Measurements from ENCODE around the gene CARM1.
"Not testable (repeated sequence)": the region's sequence is repeated elsewhere in the genome, so short reads cannot be mapped to it uniquely, and the experiment has no call there.

Gene CARM1

DNA sequence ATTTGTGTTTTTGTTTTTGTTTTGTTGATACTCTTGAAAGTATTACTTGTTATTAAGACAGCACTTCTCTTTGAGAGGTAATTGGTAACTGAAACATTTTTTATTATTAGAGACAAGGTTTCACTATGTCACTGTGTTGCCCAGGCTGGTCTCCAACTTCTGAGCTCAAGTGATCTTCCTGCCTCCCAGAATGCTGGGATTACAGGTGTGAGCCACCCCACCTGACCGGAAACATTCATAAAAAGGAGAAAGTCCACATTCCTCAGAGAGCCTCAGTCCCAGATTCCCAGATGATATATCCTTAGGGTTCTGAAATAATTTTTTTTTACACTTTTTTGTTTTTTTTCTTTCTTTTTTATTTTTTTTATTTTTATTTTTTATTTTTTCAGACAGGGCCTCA, 2.7 kb downstream of the CARM1 start:
- TF ChIP-seq, protein P1, sequence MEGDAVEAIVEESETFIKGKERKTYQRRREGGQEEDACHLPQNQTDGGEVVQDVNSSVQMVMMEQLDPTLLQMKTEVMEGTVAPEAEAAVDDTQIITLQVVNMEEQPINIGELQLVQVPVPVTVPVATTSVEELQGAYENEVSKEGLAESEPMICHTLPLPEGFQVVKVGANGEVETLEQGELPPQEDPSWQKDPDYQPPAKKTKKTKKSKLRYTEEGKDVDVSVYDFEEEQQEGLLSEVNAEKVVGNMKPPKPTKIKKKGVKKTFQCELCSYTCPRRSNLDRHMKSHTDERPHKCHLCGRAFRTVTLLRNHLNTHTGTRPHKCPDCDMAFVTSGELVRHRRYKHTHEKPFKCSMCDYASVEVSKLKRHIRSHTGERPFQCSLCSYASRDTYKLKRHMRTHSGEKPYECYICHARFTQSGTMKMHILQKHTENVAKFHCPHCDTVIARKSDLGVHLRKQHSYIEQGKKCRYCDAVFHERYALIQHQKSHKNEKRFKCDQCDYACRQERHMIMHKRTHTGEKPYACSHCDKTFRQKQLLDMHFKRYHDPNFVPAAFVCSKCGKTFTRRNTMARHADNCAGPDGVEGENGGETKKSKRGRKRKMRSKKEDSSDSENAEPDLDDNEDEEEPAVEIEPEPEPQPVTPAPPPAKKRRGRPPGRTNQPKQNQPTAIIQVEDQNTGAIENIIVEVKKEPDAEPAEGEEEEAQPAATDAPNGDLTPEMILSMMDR (IDR thresholded peaks at IDR 0.05; ENCODE audit: poor library complexity, severe bottlenecking), result no peak
- Histone ChIP-seq H3K4me3 (ENCODE audit: severe bottlenecking) (no peak overlapping the region), H3K36me3 (ENCODE audit: low read depth) (peaks cover 4% of the 10 kb centered on the region; the same call in 1 of the 2 replicates), H3K27me3 (ENCODE audit: insufficient read depth, poor library complexity, severe bottlenecking) (no peaks in the 10 kb centered on the region), H3K9me3 (ENCODE audit: severe bottlenecking) (no peaks in the 10 kb centered on the region), H3K4me1 (ENCODE audit: insufficient read depth, poor library complexity, severe bottlenecking) (peaks cover 8% of the 10 kb centered on the region), H3K27ac (ENCODE audit: poor library complexity, severe bottlenecking) (no peak overlapping the region)
- DNase-seq (ENCODE audit: low spot score), result no peak
- no peak for ATAC-seq (ENCODE audit: low read depth)

DNA sequence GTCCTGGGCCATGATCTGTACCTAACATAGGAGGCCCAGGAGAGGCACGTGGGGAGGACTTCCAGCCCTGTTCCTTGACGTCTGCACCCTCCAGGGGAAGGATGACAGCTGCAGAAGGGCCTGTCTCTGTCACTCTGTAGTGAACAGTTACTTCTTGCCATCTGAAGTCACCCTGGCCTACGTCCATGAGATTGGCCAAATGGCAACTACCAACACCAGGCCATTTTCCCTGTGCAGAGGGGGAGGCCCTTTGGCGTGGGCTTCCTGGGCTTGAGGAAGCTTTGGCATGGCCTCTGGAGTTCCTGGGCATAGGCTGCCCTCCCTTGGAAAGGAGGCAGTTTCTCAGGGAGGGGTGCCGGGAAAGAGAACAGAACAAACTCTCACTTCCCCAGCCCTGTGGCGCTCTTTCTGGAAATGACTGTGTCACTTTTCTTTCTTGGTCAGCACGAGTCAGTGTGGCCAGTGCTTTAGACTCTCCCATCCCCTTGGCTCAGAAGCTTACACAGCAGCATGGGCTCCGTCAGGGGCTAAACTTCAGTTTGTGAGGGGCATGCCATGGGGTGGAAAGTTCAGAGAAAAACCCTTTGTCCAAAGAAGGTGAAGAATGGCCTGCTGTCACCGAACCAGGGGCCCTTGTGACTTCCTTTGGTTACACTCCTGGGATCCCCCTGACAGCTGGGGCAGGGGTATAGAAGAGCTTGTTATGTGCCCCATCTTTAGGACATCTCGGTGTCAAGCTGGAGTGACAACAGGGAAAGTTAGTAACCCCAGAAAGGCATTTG, 5.3 kb downstream of the CARM1 start:
- Histone ChIP-seq H3K9me3 (ENCODE audit: severe bottlenecking) (no peaks in the 10 kb centered on the region), H3K27ac (ENCODE audit: poor library complexity, severe bottlenecking) (no peak overlapping the region), H3K4me1 (ENCODE audit: insufficient read depth, poor library complexity, severe bottlenecking) (peaks cover 10% of the 10 kb centered on the region), H3K27me3 (ENCODE audit: insufficient read depth, poor library complexity, severe bottlenecking) (no peaks in the 10 kb centered on the region), H3K4me3 (ENCODE audit: severe bottlenecking) (no peak overlapping the region), H3K36me3 (ENCODE audit: low read depth) (peaks cover 4% of the 10 kb centered on the region; the same call in 1 of the 2 replicates)
- TF ChIP-seq, protein P1 (IDR thresholded peaks at IDR 0.05; ENCODE audit: poor library complexity, severe bottlenecking), result no peak
- no peak for DNase-seq (ENCODE audit: low spot score)
- no peak for ATAC-seq (ENCODE audit: low read depth)

DNA sequence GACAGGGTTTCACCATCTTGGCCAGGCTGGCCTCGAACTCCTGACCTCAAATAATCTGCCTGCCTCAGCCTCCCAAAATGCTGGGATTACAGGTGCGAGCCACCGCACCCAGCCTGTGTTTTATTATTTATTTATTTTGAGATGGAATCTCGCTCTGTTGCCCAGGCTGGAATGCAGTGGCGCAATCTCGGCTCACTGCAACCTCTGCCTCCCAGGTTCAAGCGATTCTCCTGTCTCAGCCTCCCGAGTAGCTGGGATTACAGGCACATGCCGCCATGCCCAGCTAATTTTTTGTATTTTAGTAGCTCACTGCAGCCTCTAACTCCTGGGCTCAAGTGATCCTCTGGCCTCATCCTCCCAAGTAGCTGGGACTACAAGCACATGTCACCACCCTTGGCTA, 6.3 kb downstream of the CARM1 start:
- H3K4me1 ChIP-seq (ENCODE audit: insufficient read depth, poor library complexity, severe bottlenecking); H3K4me3 ChIP-seq (ENCODE audit: severe bottlenecking); H3K36me3 ChIP-seq (ENCODE audit: low read depth); DNase-seq (ENCODE audit: low spot score); H3K9me3 ChIP-seq (ENCODE audit: severe bottlenecking); H3K27me3 ChIP-seq (ENCODE audit: insufficient read depth, poor library complexity, severe bottlenecking); ATAC-seq (ENCODE audit: low read depth): not testable (repeated sequence)
- H3K27ac ChIP-seq (ENCODE audit: poor library complexity, severe bottlenecking), result peak overlapping the region; percentile 0

DNA sequence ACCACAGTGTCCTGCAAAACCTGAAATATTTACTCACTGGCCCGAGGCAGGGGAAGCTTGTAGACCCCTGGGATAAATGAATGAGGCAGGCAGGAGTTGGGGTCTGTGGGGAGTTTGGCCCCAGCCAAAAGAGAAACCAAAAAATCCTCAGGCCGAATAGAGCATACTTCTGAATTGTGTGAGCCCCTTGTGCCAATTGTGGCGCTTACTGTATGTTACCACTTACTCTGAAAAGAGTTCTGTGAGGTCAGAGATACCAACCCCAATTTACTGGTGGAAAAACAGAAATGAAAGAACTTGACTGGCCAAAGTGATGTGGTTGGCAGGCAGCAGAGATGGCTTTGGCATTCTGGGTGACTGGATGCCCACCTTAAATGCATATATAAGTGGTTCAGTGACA, 6.9 kb downstream of the CARM1 start:
- Histone ChIP-seq H3K4me3 (ENCODE audit: severe bottlenecking) (no peak overlapping the region), H3K36me3 (ENCODE audit: low read depth) (peaks cover 4% of the 10 kb centered on the region; the same call in 1 of the 2 replicates), H3K4me1 (ENCODE audit: insufficient read depth, poor library complexity, severe bottlenecking) (peaks cover 6% of the 10 kb centered on the region), H3K9me3 (ENCODE audit: severe bottlenecking) (no peaks in the 10 kb centered on the region), H3K27me3 (ENCODE audit: insufficient read depth, poor library complexity, severe bottlenecking) (no peaks in the 10 kb centered on the region), H3K27ac (ENCODE audit: poor library complexity, severe bottlenecking) (peak overlapping the region; percentile 0)
- DNase-seq (ENCODE audit: low spot score) (no peak), ATAC-seq (ENCODE audit: low read depth) (no peak)
- TF ChIP-seq, protein P1 (IDR thresholded peaks at IDR 0.05; ENCODE audit: poor library complexity, severe bottlenecking), result no peak

DNA sequence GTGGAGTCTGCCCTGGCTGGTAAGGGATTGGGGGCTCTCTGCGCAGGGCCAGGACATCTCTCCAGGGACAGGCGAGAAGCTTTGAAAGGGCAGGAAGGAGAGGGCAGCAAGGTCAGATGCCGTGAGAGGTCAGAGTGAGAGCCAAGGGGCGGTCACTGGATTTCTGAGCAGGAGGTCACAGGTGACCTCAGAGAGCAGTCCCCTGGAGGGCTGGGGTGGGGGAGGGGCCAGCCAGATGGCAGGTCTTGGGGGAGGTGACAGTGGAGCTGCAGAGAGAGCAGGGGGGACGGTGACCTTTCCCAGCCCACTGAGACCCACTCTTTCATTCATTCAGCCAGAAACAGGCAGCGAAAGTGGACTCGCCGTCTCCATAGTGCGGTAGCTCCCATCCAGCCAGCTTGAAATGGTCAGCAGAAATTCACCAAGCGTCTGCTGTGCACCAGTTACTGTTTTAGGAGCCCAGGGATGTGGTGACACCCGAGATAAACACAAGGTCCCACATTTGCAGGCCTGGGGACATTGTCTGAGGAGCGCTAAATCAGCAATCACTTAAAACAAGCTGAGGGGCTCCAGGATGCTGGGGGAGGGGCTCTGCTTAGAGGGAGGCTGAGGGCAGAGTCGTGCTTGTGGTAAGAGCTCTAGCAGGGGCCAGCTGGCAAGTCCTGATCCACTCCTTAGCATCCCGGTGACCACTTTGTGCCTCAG, 10.2 kb downstream of the CARM1 start:
- Histone ChIP-seq H3K27ac (ENCODE audit: poor library complexity, severe bottlenecking) (no peak overlapping the region), H3K9me3 (ENCODE audit: severe bottlenecking) (no peaks in the 10 kb centered on the region), H3K4me3 (ENCODE audit: severe bottlenecking) (no peak overlapping the region), H3K4me1 (ENCODE audit: insufficient read depth, poor library complexity, severe bottlenecking) (peaks cover 6% of the 10 kb centered on the region), H3K27me3 (ENCODE audit: insufficient read depth, poor library complexity, severe bottlenecking) (no peaks in the 10 kb centered on the region), H3K36me3 (ENCODE audit: low read depth) (no peaks in the 10 kb centered on the region)
- DNase-seq (ENCODE audit: low spot score) (no peak), ATAC-seq (ENCODE audit: low read depth) (no peak)
- TF ChIP-seq, protein P1 (IDR thresholded peaks at IDR 0.05; ENCODE audit: poor library complexity, severe bottlenecking), result no peak
